Nephron (organoid): ENCODE data around the gene ZFHX2.
A peak's percentile ranks its signal among the peaks of the same experiment; 100 is the strongest.

Experiments
- H3K27ac Mint-ChIP-seq, 3 experiments: 2 replicates each; pipeline ENCODE4 v1.8.0; 2020; ENCODE audit warnings: mixed read lengths in 3 of 3, mild to moderate bottlenecking in 2 of 3, moderate library complexity in 1 of 3
- H3K27me3 Mint-ChIP-seq: 2 replicates; pipeline ENCODE4 v1.8.0; 2021; ENCODE audit warnings: low read depth, mild to moderate bottlenecking, moderate library complexity, mixed read lengths
- H3K36me3 Mint-ChIP-seq: 2 replicates; pipeline ENCODE4 v1.8.0; 2020; ENCODE audit warnings: low read depth, mixed read lengths
- H3K4me1 Mint-ChIP-seq: 2 replicates; pipeline ENCODE4 v1.8.0; 2020; ENCODE audit warnings: mixed read lengths
- H3K4me3 Mint-ChIP-seq, 3 experiments: 2 replicates each; pipeline ENCODE4 v1.8.0; 2020; ENCODE audit warnings: mild to moderate bottlenecking in 3 of 3, mixed read lengths in 3 of 3, moderate library complexity in 2 of 3
- H3K9me3 Mint-ChIP-seq: 2 replicates; pipeline ENCODE4 v1.8.0; 2020; ENCODE audit warnings: mixed read lengths
- TF ChIP-seq, protein P1 (sequence below), 3 experiments: fragments of 200-600 bp; sonication (generic); IDR thresholded peaks; one replicate each; pipeline ENCODE4 v1.5.0; 2021; ENCODE audit warnings: antibody characterized with exemption in 3 of 3; ENCODE audit not compliant: unreplicated experiment in 3 of 3

ZFHX2 gene

GRCh38 chr14:23573384-23574015 lies 21.9 kb upstream of the ZFHX2 start:
- Mint-ChIP-seq H3K27me3 (peaks cover 52% of the 10 kb centered on the region), H3K36me3 (peaks cover 17% of the 10 kb centered on the region), H3K27ac (peak overlapping the region in 1 of 3 experiments; percentile 55), H3K9me3 (no peaks in the 10 kb centered on the region), H3K4me1 (peaks cover 38% of the 10 kb centered on the region), H3K4me3 (peak overlapping the region in 1 of 3 experiments; percentile 10)
- TF ChIP-seq, protein P1, sequence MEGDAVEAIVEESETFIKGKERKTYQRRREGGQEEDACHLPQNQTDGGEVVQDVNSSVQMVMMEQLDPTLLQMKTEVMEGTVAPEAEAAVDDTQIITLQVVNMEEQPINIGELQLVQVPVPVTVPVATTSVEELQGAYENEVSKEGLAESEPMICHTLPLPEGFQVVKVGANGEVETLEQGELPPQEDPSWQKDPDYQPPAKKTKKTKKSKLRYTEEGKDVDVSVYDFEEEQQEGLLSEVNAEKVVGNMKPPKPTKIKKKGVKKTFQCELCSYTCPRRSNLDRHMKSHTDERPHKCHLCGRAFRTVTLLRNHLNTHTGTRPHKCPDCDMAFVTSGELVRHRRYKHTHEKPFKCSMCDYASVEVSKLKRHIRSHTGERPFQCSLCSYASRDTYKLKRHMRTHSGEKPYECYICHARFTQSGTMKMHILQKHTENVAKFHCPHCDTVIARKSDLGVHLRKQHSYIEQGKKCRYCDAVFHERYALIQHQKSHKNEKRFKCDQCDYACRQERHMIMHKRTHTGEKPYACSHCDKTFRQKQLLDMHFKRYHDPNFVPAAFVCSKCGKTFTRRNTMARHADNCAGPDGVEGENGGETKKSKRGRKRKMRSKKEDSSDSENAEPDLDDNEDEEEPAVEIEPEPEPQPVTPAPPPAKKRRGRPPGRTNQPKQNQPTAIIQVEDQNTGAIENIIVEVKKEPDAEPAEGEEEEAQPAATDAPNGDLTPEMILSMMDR (IDR thresholded peaks at IDR 0.05; ENCODE audit: unreplicated experiment in 3 of 3), result no peak

GRCh38 chr14:23572836-23573235 lies 21.3 kb upstream of the ZFHX2 start:
- peaks cover 17% of the 10 kb centered on the region for H3K36me3 Mint-ChIP-seq
- no peaks in the 10 kb centered on the region for H3K9me3 Mint-ChIP-seq
- H3K27me3 Mint-ChIP-seq, result peaks cover 46% of the 10 kb centered on the region
- TF ChIP-seq, protein P1 (IDR thresholded peaks at IDR 0.05; ENCODE audit: unreplicated experiment in 3 of 3), result no peak
- H3K27ac Mint-ChIP-seq, result peak overlapping the region in 2 of 3 experiments; percentile 38 to 55
- H3K4me3 Mint-ChIP-seq, result no peak overlapping the region
- H3K4me1 Mint-ChIP-seq, result peaks cover 41% of the 10 kb centered on the region

GRCh38 chr14:23572524-23572828 lies 20.9 kb upstream of the ZFHX2 start:
- no peaks in the 10 kb centered on the region for H3K9me3 Mint-ChIP-seq
- peaks cover 44% of the 10 kb centered on the region for H3K4me1 Mint-ChIP-seq
- H3K27ac Mint-ChIP-seq, result peak overlapping the region; percentile 38 to 84 (median 55)
- H3K4me3 Mint-ChIP-seq, result peak overlapping the region in 1 of 3 experiments; percentile 1
- TF ChIP-seq, protein P1 (IDR thresholded peaks at IDR 0.05; ENCODE audit: unreplicated experiment in 3 of 3), result no peak
- peaks cover 17% of the 10 kb centered on the region for H3K36me3 Mint-ChIP-seq
- H3K27me3 Mint-ChIP-seq, result peaks cover 42% of the 10 kb centered on the region

DNA sequence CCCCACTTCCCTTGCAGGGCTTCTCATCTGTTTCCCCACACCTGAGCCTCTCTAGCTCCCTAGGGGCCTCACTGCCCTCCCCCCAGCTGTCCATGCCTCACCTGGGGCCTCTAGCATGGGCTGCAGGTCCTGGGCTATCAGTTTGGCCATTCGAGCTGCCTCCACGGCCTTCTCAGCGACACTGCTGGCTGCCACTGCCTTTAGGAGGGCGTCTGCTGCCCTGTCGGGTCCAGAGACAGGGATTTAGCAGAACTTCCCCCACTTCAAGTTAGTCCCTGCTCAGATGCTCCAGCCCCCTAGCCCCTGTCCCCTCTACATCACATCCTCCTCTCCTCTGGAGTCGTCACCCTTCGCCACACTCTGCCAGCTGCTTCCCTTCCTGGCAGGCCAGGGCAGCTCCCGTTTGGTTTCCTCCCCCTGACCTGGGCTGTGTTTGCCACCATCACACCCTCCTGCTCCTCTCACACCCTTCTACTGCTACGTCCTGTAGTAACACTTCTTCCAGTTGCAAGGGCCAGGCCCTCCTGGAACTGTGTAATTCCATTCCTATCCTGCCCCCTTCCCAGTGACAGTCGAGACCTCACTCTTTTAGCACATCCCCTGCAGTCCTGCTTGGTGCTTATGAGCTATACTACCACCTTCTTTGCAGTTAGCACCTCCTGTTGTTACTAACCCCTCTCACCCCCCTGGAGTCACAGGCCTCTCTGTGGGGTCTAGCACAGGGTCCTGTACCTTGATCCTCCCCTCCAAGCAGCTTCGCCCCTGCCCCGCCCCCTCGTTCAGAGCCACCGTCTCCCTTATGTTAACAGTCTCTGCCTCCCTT lies 20.3 kb upstream of the ZFHX2 start:
- Mint-ChIP-seq H3K4me3 (peak overlapping the region; percentile 1 to 49 (median 5)), H3K36me3 (peaks cover 17% of the 10 kb centered on the region), H3K4me1 (peaks cover 46% of the 10 kb centered on the region), H3K27me3 (peaks cover 40% of the 10 kb centered on the region), H3K9me3 (no peaks in the 10 kb centered on the region), H3K27ac (peak overlapping the region; percentile 38 to 84 (median 55))
- TF ChIP-seq, protein P1 (IDR thresholded peaks at IDR 0.05; ENCODE audit: unreplicated experiment in 3 of 3), result no peak

DNA sequence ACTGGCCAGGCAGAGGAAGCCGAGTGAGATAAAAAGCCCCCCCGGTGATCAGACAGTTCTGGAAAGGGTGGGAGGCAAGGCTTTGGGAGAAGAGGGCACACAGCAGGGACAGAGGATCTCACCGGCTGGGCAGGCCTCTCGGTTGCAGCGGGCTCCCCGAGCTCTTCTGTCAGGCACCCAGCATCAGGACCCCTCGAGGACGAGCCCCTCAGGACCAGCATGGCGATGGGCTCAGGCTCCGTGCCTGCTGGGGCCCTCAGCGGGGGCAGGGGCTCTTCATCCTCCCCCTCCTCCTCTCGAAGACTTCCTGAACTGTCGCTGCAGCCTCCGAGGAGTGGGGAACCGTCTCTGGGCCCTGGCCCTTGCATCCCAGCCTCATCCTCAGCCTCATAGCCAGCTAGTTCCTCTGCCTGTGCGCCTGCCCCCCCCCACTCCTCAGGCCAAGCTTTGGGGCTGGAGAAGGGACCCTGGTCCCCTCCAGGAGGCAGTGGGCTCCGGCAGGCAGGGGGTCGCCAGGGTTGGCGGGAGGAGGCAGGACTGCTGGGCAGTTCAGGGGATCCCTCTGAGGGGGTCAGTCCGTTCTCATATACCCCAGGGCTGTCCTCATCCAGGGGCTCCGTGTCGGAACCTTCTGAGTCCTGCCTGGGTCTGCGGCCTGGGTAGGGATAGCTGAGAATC lies 19.4 kb upstream of the ZFHX2 start:
- Mint-ChIP-seq H3K9me3 (no peaks in the 10 kb centered on the region), H3K27me3 (peaks cover 33% of the 10 kb centered on the region), H3K27ac (no peak overlapping the region), H3K4me3 (no peak overlapping the region), H3K4me1 (peaks cover 47% of the 10 kb centered on the region), H3K36me3 (peaks cover 17% of the 10 kb centered on the region)
- TF ChIP-seq, protein P1 (IDR thresholded peaks at IDR 0.05; ENCODE audit: unreplicated experiment in 3 of 3), result no peak
